C4-2B (cell line): ENCODE data around the gene KCNC1.

ENCODE experiments used
- CTCF ChIP-seq: fragments of 450-650 bp; conservative IDR thresholded peaks from 2 replicates; pipeline ENCODE4 v1.5.1; 2017; ENCODE audit warnings: mild to moderate bottlenecking
- ZFX ChIP-seq: fragments of 450-650 bp; IDR thresholded peaks from 2 replicates; pipeline ENCODE4 v1.6.1; 2017

GRCh38 chr11:17791144-17791543, 56.6 kb downstream of the KCNC1 start:
- TF ChIP-seq CTCF = no peak
- no peak for TF ChIP-seq ZFX
